RKO (cell line): ENCODE results near the gene TESK2.

Source experiments
- DNase-seq: peaks from one replicate; pipeline ENCODE4 v3.0.0-alpha.2; 2016; ENCODE audit warnings: low spot score

TESK2 gene

GRCh38 chr1:45303520-45304310 is 187.2 kb downstream of the TESK2 start:
- peak; percentile 95 for DNase-seq

- DNase-seq = no peak
Observed at GRCh38 chr1:45302505-45303150, 188.3 kb downstream of the TESK2 start.

- DNase-seq = no peak
Observed at GRCh38 chr1:45300669-45300997, 190.3 kb downstream of the TESK2 start.

- peak; percentile 81 for DNase-seq
Observed at GRCh38 chr1:45299981-45300668, 190.8 kb downstream of the TESK2 start.

GRCh38 chr1:45299296-45299695 is 191.7 kb downstream of the TESK2 start:
- DNase-seq = no peak

GRCh38 chr1:45297666-45298356 is 193.2 kb downstream of the TESK2 start:
- DNase-seq = no peak
